PC-3 (cell line): ENCODE measurements around the gene MAG.

ENCODE experiments used
- EZH2phosphoT487 ChIP-seq: fragments of 300-600 bp; sonication (generic); IDR thresholded peaks from 2 replicates; pipeline ENCODE4 v1.6.1; 2018; ENCODE audit warnings: mild to moderate bottlenecking, antibody characterized with exemption, low read length, borderline replicate concordance
- TF ChIP-seq, protein P1 (sequence below): fragments of 300-600 bp; sonication (generic); conservative IDR thresholded peaks from 2 replicates; pipeline ENCODE4 v1.5.1; 2017; ENCODE audit warnings: antibody characterized with exemption, low read depth, mild to moderate bottlenecking, low read length

DNA sequence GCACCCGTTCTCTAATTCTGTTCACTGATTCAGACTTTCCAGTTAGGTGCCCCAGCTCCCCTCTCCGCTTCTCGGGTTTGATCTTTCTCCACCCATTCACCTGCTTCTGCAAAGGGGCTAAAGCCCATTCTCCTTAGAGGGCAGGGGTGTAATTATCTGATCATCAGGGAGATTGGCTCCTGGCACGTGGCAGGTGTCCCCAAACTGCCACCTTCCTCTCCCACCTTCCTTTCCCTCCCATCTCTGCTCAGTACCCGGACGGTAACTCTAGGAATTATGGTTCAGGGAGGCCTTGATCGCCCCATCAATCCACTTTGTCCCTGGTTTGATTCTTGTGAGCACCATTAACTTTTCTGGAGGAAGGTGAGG, 56.0 kb downstream of the MAG start:
- TF ChIP-seq, protein P1, sequence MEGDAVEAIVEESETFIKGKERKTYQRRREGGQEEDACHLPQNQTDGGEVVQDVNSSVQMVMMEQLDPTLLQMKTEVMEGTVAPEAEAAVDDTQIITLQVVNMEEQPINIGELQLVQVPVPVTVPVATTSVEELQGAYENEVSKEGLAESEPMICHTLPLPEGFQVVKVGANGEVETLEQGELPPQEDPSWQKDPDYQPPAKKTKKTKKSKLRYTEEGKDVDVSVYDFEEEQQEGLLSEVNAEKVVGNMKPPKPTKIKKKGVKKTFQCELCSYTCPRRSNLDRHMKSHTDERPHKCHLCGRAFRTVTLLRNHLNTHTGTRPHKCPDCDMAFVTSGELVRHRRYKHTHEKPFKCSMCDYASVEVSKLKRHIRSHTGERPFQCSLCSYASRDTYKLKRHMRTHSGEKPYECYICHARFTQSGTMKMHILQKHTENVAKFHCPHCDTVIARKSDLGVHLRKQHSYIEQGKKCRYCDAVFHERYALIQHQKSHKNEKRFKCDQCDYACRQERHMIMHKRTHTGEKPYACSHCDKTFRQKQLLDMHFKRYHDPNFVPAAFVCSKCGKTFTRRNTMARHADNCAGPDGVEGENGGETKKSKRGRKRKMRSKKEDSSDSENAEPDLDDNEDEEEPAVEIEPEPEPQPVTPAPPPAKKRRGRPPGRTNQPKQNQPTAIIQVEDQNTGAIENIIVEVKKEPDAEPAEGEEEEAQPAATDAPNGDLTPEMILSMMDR, result no peak
- TF ChIP-seq EZH2phosphoT487, result no peak
